ENCODE measurements around the gene TRPV6. TPM values are rescaled to one million over a fixed set of nuclear protein-coding genes. Genes with fewer than 3 reads are reported as not detected.

The TRPV6 gene
- total and polyA plus RNA-seq, 2 experiments from 2014 or later = 3.5 to 3.7 TPM

DNA sequence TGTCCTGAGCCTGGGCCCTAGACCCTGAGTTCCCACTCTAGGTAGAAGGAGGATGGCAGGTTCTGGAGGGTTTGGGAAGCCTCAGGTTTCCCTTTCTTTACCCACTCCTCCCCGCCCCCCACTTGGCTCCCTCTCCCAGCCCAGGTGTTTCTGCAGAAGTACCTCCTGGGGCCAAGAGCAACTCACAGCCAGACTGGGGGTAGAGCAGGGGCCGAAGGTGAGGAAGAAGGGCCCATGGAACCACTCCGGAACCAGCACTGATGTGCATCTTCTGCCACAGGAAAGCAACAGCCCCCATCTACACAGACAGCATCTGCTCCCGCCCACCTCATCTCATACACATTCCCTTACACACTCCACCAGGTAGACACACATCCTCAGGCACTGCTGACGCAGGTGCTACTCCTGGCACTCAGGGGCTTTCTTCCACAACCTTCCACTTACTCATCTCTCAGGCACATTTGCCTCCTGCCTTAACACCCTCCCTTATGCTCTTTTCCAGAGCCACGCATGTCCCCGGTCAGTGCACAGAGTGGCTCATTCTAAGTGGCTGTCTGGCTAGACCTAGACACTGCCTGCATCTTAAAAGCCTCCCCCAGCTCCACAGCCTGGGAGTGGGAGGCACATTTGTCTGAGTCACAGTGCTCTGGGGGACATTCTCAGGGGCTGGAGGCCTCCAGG, 28.8 kb downstream of the TRPV6 start:
- Histone ChIP-seq H3K4me1 (ENCODE audit: insufficient read depth) (peaks cover 4% of the 10 kb centered on the region), H3K9me3 (ENCODE audit: low read depth) (no peaks in the 10 kb centered on the region), H4K20me1 (ENCODE audit: insufficient read depth, poor library complexity, severe bottlenecking) (no peaks in the 10 kb centered on the region), H3K4me3 (no peak overlapping the region), H3K9me2 (replicated peaks; ENCODE audit: insufficient read depth) (no peaks in the 10 kb centered on the region), H3K27ac (no peak overlapping the region), H3K79me2 (no peaks in the 10 kb centered on the region), H3K27me3 (no peaks in the 10 kb centered on the region), H3K36me3 (replicated peaks; ENCODE audit: insufficient read depth, low read depth) (no peaks in the 10 kb centered on the region), H3K4me2 (peak overlapping the region; percentile 88), H2AFZ (no peak overlapping the region)
- DNase-seq (ENCODE audit: low spot score) = no peak
- WGBS (ENCODE audit: low lambda C conversion rate, missing lambda C conversion rate) = 81% methylated on average over 7 of the region's 7 CpGs
- TF ChIP-seq, protein P1, sequence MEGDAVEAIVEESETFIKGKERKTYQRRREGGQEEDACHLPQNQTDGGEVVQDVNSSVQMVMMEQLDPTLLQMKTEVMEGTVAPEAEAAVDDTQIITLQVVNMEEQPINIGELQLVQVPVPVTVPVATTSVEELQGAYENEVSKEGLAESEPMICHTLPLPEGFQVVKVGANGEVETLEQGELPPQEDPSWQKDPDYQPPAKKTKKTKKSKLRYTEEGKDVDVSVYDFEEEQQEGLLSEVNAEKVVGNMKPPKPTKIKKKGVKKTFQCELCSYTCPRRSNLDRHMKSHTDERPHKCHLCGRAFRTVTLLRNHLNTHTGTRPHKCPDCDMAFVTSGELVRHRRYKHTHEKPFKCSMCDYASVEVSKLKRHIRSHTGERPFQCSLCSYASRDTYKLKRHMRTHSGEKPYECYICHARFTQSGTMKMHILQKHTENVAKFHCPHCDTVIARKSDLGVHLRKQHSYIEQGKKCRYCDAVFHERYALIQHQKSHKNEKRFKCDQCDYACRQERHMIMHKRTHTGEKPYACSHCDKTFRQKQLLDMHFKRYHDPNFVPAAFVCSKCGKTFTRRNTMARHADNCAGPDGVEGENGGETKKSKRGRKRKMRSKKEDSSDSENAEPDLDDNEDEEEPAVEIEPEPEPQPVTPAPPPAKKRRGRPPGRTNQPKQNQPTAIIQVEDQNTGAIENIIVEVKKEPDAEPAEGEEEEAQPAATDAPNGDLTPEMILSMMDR (IDR thresholded peaks at IDR 0.05; ENCODE audit: poor library complexity) = no peak
- TF ChIP-seq EZH2phosphoT487 (IDR thresholded peaks at IDR 0.05; ENCODE audit: low read depth, severe bottlenecking, unreplicated experiment) (no peak), EZH2 (IDR thresholded peaks at IDR 0.05; ENCODE audit: borderline replicate concordance) (no peak)

DNA sequence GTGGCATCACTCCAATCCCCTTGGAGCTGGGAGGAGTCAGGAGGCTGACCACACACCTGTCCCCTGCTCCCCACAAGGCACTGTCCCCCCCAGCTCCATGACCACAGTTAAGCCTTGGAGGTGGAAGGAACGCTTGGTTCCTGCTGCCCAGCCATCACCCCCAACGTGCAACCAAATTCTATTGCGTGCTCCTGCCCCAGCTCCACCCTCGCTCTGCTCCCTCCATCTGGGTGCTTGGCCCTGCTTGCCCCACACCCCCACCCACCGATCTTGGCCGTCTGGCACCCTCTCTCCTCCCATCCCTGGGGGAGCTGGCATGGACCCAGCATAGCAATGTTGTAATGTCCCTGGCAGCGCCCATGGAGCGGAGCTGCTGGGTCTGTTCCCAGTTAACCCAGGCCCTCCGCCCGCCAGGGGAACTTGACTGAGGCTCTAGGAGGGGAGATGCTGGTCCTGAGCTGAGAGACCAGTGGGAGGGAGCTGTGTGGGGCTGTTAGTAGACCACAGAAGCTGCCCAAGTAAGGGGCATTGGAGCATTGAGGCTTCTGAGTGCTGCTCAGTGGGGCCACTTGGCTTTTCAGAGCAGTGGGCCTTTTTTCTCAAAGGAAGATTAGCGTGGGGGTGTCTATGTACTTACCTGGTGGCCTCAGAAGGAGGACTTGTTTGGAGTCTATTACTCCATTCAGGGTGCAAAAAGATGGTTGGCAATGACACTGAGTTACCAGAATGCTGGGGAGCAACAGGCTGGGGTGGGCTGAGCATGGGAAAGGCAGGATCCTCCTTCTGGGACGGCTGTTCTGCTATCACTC, 29.6 kb downstream of the TRPV6 start:
- H4K20me1 ChIP-seq (ENCODE audit: insufficient read depth, poor library complexity, severe bottlenecking) = no peaks in the 10 kb centered on the region
- H3K9me3 ChIP-seq (ENCODE audit: low read depth) = no peaks in the 10 kb centered on the region
- no peaks in the 10 kb centered on the region for H3K9me2 ChIP-seq (replicated peaks; ENCODE audit: insufficient read depth)
- 62% methylated on average over 12 of the region's 12 CpGs for WGBS (ENCODE audit: low lambda C conversion rate, missing lambda C conversion rate)
- H3K36me3 ChIP-seq (replicated peaks; ENCODE audit: insufficient read depth, low read depth) = no peaks in the 10 kb centered on the region
- TF ChIP-seq EZH2phosphoT487 (IDR thresholded peaks at IDR 0.05; ENCODE audit: low read depth, severe bottlenecking, unreplicated experiment) (no peak), EZH2 (IDR thresholded peaks at IDR 0.05; ENCODE audit: borderline replicate concordance) (no peak)
- TF ChIP-seq, protein P1 (IDR thresholded peaks at IDR 0.05; ENCODE audit: poor library complexity) = no peak
- no peak for DNase-seq (ENCODE audit: low spot score)
- no peak overlapping the region for H2AFZ ChIP-seq
- H3K4me2 ChIP-seq = peak overlapping the region; percentile 88
- no peak overlapping the region for H3K4me3 ChIP-seq
- H3K4me1 ChIP-seq (ENCODE audit: insufficient read depth) = peaks cover 4% of the 10 kb centered on the region
- H3K27me3 ChIP-seq = no peaks in the 10 kb centered on the region
- H3K27ac ChIP-seq = no peak overlapping the region
- H3K79me2 ChIP-seq = no peaks in the 10 kb centered on the region

DNA sequence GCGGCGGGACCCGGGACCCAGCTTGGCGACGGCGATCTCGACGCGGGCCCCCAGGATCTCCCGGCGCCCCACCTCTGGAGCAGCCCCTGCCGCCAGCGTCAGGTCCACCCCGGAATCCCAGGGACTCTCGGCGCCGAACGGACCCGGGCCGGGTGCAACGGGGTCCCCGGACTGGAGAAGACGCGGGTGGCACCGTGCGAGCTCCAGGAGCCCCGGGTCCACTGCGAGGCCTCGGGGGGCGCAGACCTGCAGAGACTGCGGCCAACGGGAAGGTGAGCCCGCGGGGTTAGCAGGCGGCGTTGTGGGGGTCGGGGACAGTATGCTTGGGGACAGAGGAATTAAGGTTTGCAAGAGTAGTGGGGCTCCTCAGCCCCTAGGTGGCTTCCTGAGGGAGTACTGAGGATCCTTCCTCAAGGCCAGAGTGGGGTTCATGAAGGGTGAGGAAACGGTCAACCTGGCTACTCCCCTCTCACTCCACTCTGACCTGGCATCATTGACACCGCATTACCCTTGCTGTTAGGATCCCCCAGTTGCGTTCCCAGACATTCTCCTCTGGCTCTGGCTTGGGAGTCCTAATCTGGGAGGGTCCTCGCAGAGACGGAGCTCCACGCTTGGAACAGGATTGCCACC, 30.3 kb downstream of the TRPV6 start:
- no peaks in the 10 kb centered on the region for H4K20me1 ChIP-seq (ENCODE audit: insufficient read depth, poor library complexity, severe bottlenecking)
- 4% methylated on average over 30 of the region's 43 CpGs for WGBS (ENCODE audit: low lambda C conversion rate, missing lambda C conversion rate)
- no peaks in the 10 kb centered on the region for H3K9me2 ChIP-seq (replicated peaks; ENCODE audit: insufficient read depth)
- no peak for DNase-seq (ENCODE audit: low spot score)
- peak overlapping the region; percentile 56 for H3K4me3 ChIP-seq
- no peak overlapping the region for H3K27ac ChIP-seq
- peak overlapping the region; percentile 88 for H3K4me2 ChIP-seq
- no peaks in the 10 kb centered on the region for H3K27me3 ChIP-seq
- no peak for TF ChIP-seq EZH2 (IDR thresholded peaks at IDR 0.05; ENCODE audit: borderline replicate concordance)
- TF ChIP-seq, protein P1 (IDR thresholded peaks at IDR 0.05; ENCODE audit: poor library complexity) = peak; percentile 12
- peaks cover 4% of the 10 kb centered on the region for H3K4me1 ChIP-seq (ENCODE audit: insufficient read depth)
- peak overlapping the region; percentile 81 for H2AFZ ChIP-seq
- no peaks in the 10 kb centered on the region for H3K79me2 ChIP-seq
- no peaks in the 10 kb centered on the region for H3K9me3 ChIP-seq (ENCODE audit: low read depth)
- H3K36me3 ChIP-seq (replicated peaks; ENCODE audit: insufficient read depth, low read depth) = no peaks in the 10 kb centered on the region
